Measurements from ENCODE around the gene PLPPR3.

Gene PLPPR3, protein sequence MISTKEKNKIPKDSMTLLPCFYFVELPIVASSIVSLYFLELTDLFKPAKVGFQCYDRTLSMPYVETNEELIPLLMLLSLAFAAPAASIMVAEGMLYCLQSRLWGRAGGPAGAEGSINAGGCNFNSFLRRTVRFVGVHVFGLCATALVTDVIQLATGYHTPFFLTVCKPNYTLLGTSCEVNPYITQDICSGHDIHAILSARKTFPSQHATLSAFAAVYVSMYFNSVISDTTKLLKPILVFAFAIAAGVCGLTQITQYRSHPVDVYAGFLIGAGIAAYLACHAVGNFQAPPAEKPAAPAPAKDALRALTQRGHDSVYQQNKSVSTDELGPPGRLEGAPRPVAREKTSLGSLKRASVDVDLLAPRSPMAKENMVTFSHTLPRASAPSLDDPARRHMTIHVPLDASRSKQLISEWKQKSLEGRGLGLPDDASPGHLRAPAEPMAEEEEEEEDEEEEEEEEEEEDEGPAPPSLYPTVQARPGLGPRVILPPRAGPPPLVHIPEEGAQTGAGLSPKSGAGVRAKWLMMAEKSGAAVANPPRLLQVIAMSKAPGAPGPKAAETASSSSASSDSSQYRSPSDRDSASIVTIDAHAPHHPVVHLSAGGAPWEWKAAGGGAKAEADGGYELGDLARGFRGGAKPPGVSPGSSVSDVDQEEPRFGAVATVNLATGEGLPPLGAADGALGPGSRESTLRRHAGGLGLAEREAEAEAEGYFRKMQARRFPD

GRCh38 chr19:821825-822503 lies at the start of gene PLPPR3:
TSS of gene PLPPR3 (minus strand) at chr19:821955. CDS start at chr19:821559, 396 bp downstream.
- no peak for FAIRE-seq

DNA sequence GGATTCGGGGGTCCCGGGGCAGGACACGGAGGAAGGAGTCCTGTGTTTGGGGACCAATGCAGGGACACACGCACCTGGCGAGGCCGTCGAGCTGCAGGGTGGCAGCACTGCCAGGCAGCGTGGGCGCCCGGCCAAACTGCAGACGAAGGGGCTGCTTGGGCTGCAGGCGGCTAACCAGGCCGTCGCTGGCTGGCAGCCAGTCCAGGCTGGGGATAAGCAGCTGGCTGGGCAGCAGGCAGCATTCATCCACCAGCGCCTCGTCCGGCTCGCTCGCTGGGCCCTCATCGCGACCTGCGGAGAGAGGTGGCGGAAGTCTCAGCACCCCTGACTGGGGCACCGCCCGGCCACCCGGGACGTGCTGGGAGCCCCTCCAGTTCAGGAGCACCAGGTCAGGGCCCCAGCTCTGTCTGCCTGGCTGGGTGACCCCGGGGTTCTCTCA lies 49.2 kb upstream of the PLPPR3 start:
- FAIRE-seq: no peak

DNA sequence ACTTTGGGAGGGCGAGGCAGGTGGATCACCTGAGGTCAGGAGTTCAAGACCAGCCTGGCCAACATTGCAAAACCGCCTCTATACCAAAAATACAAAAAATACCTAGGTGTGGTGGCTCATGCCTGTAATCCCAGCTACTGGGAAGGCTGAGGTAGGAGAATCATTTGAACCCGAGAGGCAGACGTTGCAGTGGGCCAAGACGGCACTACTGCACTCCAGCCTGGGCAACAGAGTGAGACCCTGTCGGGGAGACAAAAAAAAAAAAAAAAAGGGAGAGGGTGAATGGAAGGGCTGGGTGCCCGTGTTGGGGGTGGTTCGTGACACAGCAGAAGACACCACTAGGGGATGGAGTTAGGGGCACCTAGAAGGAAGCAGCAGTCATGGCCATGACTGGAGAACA lies 48.6 kb upstream of the PLPPR3 start:
- FAIRE-seq: no peak

DNA sequence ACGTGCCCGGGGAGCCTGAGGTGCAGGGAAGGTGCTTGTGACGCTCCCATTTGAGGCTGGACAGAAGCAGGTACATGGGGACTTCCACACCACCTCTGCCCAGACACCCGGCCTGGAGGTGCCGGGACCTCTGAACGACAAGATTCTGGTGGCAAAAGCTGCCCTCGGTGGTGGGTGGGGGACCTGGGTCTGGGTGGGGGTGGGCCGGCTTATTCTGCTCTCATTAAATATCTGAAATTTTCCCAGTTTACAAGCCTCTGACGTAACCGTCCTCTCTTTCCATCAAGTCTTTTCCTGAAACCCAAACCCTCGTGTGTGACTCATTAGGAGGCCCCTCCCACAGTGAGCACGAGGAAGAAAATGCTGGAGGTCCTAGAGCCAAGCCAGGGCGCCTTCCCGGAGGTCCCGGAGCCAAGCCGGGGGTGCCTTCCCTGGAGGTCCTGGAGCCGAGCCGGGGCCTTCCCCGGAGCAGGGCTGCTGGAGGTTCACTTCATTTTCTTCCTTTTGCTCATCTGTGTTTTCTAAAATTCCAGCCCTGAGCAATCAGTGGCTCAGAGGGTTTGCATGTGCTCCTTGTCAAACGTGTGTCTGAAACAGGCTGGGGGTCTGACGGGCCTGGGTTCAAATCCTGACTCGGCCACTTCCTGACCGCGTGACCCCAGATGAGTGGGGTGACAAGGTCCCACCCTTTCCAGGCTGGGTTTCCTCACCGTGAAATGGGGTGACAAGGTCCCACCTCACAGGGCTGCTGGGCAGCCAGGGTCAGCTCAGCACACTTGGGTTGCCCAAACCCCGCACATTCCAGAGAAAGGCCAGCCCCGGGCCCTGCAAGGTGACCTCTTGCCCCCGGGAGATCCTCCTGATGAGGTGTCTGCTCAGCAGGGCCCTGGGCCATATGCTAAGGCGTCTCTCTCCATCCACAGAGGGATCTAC lies 47.8 kb upstream of the PLPPR3 start:
- FAIRE-seq: no peak

DNA sequence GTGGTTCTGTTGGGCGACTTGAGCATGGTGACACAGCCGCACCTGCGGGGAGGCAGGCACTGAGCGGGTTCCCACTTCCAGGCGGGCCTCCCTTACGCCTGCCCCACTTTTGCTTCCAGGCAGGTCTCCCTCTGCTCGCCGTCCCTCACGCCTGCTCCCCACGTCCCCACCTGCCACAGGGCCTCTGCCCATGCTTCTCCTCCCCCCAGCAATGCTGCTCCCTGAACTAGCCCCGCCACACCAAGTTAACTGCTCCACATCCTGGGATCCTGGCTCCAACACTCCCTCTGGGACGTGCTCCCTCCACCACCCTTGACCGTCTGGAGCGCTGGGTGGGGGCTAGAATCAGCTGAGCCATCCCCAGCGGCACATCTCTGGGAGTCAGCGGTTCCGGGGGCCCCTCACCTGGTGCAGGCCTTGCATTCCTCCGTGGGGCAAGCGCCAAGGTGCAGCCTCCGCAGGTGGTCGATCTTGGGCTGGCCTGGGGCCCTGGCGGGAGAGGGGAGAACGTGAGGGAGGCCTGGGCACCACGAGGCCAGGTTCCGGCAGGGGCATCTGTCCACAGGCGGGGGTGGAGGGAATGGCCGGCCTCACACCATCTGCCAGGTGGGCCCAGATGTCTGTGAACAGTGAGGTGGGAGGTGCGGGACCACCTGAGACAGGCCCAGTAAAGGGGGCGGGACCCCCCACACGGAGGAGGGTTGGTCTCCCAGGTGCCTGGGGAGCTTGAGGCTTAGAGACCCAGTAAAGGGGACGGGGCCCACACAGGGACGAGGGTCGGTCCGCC lies 46.9 kb upstream of the PLPPR3 start:
- no peak for FAIRE-seq

DNA sequence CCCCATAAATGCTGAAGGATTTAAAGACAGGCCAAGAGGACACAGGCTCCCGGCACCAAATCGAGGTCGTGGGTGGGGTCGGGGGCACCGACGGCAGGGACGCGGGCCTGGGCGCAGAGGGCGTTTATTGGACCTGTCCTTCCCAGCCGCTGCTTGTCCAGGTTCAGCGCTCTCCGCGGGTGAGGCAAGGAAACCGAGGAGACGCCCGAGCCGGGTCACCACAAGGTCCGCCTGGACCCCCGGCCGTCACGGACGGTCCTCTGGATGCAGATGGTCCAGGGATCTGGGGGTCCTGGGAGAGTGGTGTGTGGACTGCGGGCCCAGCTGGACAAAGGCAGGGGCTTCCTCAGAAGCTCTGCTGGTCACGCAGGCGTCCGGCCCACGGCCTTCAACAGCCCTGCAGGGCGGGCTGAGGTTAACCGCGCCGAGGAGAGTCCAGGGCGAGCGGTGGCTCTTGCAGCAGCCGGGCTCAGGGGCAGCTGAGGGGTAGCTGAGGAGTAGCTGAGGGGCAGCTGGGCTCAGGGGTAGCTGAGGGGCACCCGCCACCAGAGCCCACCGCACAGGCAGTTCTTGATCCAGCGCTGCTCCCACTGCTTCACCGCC lies 46.2 kb upstream of the PLPPR3 start:
- no peak for FAIRE-seq

DNA sequence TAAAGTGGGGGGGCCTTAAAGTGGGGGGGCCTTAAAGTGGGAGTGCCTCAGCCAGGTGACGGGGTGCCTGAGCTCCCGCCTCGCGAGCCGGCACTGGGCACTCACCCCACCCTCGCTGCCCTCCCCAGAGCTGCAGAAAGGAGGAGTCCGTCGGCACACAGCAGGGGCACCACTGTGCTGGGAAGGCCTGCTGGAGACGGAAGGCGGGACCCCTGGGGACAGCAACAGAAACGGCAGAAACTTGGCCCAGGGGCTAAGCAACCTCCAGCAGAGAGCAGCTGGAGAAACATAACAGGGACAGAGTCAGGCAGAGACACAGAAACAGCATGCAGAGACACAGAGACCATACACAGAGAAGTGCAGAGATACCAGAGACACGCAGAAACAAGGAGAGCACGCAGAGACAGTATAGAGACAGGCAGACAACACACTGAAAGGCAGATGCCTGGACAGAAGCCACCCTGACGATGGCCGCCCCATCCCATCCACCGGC lies 45.6 kb upstream of the PLPPR3 start:
- FAIRE-seq: no peak

GRCh38 chr19:866769-867300 lies 45.1 kb upstream of the PLPPR3 start:
- FAIRE-seq: no peak

- FAIRE-seq: no peak
Observed at GRCh38 chr19:863315-863620, 41.5 kb upstream of the PLPPR3 start.

DNA sequence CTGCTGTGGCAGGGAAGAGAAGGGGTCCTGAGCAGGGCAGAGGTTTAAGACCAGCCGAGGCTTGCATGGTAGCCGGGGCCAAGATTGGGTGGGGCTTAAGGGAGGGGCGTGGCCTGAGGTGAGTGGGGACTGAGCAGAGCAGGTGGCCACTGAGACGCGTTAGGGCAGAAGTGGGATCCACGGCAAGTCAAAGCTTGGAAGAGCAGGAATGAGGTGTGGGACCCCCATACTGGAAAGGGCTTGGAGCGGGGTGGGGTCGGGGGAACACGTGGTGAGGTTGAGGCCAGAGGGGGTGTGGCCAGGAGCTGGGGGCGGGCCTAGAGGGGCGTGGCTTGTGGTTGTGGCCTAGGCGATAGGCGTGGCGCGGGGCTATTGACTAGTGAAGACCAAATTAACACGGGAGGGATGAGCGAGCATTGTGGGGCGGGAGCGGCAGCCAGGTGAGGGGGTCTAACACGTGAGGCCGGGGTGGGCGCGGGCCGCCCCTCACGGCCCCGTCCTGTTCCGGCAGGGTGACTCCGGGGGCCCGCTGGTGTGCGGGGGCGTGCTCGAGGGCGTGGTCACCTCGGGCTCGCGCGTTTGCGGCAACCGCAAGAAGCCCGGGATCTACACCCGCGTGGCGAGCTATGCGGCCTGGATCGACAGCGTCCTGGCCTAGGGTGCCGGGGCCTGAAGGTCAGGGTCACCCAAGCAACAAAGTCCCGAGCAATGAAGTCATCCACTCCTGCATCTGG lies 41.0 kb upstream of the PLPPR3 start:
- no peak for FAIRE-seq

DNA sequence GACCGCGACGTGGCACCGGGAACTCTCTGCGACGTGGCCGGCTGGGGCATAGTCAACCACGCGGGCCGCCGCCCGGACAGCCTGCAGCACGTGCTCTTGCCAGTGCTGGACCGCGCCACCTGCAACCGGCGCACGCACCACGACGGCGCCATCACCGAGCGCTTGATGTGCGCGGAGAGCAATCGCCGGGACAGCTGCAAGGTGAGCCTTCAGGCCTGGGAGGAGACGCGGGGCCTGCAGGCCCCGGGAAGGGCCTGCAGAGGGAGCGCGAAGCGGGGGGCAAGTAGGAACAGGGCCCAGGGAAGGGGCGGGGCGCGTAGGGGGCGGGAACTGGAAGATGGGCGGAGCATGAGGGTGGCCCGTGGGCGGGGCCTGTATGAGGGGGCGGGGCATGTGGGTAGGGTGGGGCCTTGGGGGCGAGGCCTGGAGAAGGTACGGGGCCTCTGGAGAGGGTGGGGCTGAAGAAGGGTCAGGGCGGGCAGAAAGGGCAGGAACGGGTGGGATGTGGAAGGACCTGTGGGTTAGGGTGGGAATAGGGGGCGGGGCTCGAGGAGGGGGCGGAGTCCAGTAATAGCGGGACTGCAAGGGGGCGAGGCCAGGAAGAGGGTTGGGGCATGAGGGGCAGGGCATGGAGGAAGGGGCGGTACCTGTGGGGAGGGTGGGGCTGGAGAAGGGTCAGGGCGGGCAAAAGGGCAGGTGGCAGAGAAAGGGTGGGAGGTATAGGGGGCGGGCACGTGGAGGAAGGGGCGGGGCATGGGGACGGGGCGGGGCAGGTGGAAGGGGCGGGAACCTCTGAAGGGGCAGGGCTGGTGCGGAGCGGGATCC lies 40.2 kb upstream of the PLPPR3 start:
- no peak for FAIRE-seq

DNA sequence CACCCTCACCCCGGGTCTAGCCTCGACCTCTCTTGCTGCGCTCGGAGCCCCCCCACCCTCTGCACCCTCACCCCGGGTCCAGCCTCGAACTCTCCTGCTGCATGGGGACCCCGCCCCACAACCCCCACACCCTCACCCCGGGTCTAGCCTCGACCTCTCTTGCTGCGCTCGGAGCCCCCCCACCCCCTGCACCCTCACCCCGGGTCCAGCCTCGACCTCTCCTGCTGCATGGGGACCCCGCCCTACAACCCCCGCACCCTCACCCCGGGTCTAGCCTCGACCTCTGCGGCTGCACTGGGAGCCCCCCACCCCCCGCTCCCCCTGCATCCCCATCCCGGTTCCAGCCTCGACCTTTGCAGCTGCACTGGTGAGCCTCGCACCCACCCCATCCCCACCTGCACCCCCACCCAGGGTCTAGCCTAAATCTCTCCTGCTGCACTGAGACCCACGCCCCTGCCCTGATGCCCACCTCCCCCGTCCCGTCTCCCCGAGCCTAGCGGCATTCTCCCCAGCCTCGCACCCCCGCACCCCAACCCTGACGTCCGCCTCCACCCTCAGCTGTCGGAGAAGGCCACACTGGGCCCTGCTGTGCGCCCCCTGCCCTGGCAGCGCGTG lies 39.5 kb upstream of the PLPPR3 start:
- no peak for FAIRE-seq

DNA sequence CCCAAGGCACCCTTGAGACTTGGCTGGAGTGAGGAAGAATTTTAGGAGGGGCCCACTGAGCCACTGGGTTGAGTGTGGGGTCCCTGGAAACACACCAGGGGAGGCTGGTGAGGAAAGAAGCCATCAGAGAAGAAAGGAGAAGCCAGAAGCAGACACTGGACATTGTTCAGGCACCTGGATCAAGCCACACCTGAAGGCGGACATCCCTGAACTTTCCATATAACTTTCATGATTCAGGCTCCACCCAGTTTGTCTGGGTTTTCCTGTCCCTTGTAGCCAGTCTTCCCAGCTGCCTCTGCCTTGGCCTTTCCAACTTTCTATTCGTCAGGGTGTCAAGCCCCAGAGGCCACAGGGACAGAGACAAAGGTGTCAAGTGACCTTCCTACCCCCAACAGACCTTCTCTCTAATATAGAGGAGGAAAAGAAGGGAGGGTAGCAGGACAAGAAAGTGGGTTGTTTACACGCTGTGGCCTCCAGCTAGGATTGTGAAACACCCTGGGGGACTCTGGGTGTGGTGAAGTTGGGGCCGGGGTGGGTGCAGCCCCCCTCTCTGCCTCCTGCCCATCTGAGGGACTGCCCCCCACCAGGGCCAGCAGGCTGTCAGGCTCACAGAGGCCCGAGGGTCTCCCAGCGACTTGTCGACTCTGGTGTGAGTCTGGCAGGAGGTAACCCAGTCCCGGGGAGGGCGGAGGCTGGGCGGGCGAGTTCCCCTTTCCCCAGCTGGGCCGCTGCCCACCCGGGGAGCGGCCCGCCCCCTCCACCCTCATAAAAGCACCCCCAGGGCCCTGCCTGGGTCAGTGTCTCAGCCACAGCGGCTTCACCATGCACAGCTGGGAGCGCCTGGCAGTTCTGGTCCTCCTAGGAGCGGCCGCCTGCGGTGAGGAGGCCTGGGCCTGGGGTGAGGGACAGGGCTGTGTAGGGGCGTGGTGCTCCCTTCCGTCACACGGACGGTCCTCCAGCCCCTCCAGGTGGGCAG lies 37.4 kb upstream of the PLPPR3 start, which contains the start of gene CFD:
Gene CFD, plus strand, starts transcription at position 797 of the 976 bp plus-strand sequence. Its CDS starts 26 bp downstream, at position 823.
- FAIRE-seq: no peak

- FAIRE-seq: no peak
Observed at GRCh38 chr19:858284-858683, 36.5 kb upstream of the PLPPR3 start.

DNA sequence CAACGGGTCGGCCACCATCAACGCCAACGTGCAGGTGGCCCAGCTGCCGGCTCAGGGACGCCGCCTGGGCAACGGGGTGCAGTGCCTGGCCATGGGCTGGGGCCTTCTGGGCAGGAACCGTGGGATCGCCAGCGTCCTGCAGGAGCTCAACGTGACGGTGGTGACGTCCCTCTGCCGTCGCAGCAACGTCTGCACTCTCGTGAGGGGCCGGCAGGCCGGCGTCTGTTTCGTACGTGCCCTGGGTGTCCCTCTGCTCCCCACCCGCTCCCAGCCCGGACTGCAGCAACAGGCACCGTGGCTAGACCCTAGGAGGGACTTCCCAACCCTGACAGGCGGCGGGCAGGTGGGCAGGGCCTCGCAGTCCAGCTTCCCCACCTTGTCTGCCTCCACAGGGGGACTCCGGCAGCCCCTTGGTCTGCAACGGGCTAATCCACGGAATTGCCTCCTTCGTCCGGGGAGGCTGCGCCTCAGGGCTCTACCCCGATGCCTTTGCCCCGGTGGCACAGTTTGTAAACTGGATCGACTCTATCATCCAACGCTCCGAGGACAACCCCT lies 33.9 kb upstream of the PLPPR3 start:
- no peak for FAIRE-seq

- FAIRE-seq: no peak
Observed at GRCh38 chr19:855142-855541, 33.4 kb upstream of the PLPPR3 start.

GRCh38 chr19:854549-854948 lies 32.8 kb upstream of the PLPPR3 start:
- peak; percentile 43 for FAIRE-seq
